HG03097 (cell line): ENCODE measurements around the gene DGKE.

Experiments used
- ATAC-seq: cut with Tn5 transposase; IDR thresholded peaks from one replicate; pipeline ENCODE4 v1.9.1; 2021; ENCODE audit not compliant: unreplicated experiment, low FRiP score

Gene DGKE

DNA sequence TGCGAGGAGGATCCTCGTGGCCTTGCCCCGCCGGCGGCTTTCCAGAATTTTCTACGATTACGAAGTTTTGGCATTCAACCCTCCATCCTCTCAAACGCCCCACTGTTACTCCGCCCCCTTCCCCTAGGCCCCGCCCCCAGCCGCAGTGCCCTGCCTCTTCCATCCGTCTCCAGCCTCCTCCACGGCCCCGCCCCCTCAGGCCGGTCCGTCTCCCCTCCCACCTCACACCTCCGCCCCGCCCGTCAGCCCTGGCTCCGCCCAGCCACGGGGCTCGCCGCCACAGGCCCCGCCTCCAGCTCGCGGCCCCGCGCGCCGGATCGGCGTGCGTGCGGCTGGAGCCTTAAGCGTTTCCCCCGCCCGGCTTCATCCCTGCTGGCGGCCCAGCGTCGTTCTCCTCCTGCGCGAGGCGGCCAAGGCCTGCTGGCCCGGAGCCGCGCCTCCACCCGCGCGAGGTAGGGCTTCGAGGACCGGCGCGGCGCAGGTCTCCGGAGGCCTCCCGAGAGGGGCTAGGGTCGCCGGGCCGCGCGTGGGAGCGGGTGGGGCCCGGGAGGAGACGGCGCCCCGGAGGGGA is at the start of gene DGKE, which contains the start of gene C17orf67:
Gene DGKE, plus strand, starts transcription at position 343 of the 571 bp plus-strand sequence. CDS start 645 bp downstream, outside the sequence.
Gene C17orf67, minus strand, starts transcription at position 112 of the 571 bp plus-strand sequence. CDS start 18,110 bp downstream, outside the sequence.
- ATAC-seq: peak; percentile 65

GRCh38 chr17:56785405-56785804 is 48.5 kb upstream of the DGKE start:
- ATAC-seq: no peak

GRCh38 chr17:56785997-56786680 is 47.8 kb upstream of the DGKE start:
- no peak for ATAC-seq

GRCh38 chr17:56786989-56787482 is 46.9 kb upstream of the DGKE start:
- ATAC-seq: peak; percentile 77

- ATAC-seq: no peak
Measured at GRCh38 chr17:56792267-56792666, 41.7 kb upstream of the DGKE start.

- no peak for ATAC-seq
Measured at GRCh38 chr17:56793531-56793930, 40.4 kb upstream of the DGKE start.

DNA sequence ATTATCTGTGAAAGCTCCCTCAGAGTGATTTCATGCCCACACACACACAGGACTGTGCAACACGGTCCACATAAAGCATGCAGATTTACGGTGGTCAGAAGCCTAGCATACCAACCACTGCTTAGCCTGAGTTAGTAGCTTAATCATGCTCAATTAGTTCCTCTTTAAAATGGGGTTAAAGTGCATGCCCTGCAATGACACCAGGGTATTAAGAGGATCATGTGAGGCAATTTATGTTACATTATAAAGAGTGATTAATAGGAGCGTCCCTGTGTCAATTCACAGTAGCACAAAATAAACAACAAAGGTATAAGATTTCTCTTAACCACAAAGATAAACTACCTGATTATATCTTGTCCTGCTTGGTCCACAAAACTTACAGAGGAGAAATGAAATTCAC is 40.0 kb upstream of the DGKE start:
- ATAC-seq: no peak

- no peak for ATAC-seq
Measured at GRCh38 chr17:56795221-56795865, 38.6 kb upstream of the DGKE start.

- ATAC-seq: no peak
Measured at GRCh38 chr17:56796536-56796935, 37.4 kb upstream of the DGKE start.

DNA sequence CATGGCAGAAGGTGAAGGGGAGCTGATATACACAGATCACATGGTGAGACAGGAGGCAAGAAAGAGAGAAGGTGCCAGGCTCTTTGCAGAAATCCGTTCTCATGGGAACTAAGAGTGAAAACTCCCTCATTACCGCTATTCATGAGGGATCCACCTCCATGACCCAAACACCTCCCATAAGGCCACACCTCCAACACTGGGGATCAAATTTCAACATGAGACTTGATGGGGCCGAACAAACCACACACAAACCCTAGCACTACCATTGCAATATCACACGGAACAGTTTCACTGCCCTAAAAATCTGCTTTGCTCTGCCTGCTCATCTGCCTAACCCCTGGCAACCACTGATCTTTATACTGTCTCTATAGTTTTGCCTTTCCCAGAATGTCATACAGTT is 35.0 kb upstream of the DGKE start:
- ATAC-seq: no peak

GRCh38 chr17:56801459-56802178 is 32.3 kb upstream of the DGKE start:
- ATAC-seq: no peak

GRCh38 chr17:56803071-56803470 is 30.9 kb upstream of the DGKE start:
- ATAC-seq: no peak

DNA sequence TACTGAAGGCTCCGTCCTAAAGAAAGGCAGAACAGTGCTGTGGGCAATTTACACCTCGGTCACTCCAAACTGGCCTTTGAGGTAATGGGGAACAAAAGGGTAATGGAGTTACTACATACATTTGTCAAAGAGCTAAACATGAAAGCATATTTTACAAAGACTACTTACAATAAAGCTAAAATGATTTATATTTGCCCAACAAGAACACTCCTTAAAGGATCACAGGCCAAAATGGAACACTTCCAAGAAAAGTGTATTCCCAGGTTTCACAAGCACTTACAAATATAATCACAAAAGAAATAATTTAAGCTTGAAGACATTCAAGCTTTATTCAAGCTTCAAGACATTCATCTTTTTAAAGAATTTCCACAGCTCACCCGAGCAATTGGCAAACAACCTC is 29.5 kb upstream of the DGKE start:
- ATAC-seq: no peak

DNA sequence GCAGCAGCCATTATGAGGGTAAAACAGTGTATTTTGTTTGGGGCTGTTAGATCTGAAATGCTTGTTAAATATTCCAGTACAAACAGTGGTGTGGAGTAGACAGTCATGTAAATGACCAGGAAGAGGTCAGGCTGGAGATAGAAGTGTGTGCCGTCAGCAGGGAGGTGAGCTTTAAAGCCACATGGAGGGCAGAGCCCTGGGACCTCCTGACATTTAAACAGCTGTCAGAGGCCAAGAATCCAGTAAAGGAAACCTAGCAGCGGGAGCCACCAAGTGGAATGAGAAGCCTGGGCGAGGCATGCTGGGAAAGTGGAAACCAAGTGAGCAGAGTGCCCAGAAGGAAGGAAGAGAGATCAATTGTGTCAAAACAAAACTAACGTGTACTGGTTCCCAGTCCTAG is 27.0 kb upstream of the DGKE start:
- no peak for ATAC-seq

- no peak for ATAC-seq
Measured at GRCh38 chr17:56807723-56808122, 26.2 kb upstream of the DGKE start.

DNA sequence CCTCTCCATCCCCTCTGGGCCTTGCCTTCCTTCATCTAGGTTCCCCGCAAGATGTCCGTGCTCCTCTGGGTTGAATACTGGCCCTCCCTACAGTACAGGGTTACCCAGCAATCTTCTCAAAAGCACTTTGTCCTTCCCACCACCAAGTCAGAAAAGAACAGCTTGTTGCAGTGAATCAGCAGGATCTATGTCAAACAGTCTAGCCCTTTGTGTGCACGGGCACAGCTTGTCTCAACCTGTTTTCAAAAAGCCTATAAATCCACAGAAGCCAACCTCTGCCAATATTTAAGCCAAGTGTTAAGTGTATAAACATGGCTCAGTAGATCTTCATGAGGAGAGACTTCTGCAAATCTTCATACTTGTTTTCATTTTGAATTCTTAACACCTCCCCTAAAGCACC is 25.4 kb upstream of the DGKE start:
- ATAC-seq: no peak

GRCh38 chr17:56809106-56809819 is 24.7 kb upstream of the DGKE start:
- no peak for ATAC-seq

- ATAC-seq: no peak
Measured at GRCh38 chr17:56809820-56810179, 24.2 kb upstream of the DGKE start.

- ATAC-seq: no peak
Measured at GRCh38 chr17:56810343-56810742, 23.6 kb upstream of the DGKE start.
